CD4-positive, alpha-beta T cell treated with Interleukin-6 for 4 hours (primary cell): ENCODE measurements around the gene FDX2.

Source experiments
- DNase-seq: peaks from one replicate; pipeline ENCODE4 v3.0.0-alpha.2; 2020; ENCODE audit warnings: mixed read lengths

Gene FDX2

DNA sequence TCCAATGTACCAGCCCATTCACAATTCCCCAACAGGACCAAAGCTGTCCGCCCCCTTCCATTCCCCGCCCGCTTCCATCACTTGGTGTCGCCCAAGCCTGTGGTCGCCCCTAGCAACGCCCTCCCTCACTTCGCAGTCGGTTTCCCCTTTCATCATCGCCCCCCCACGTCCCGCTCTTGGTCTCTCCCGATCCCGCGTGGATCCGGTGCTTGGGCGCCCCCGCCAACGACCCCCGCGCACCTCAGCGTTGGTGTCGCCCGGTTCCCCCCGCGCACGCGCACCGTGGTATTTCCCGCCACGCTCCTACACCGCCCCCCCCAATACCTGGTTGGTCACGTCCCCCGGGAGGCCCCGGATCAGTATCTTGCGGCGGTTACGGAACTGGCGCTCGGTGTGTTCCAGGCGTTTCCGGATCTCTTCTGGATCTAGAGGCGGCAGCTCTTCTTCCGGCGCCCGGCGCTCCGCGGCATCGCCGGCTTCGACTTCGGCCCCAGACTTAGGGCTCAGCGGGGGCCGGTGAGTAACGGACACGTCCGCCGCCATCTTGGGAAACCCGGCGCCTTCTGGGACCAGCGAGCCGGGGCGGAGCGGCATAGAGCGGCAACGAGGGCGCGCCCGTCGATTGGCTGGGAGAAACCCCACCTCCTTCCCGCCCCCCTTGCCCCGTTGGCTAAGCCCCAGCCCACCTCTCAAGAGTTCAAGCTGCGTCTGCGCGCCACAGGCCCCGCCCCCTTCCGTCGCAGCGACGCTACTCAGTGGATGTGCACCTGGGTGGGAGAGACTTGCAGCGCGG is 17.3 kb upstream of the FDX2 start, which contains the start of gene RAVER1:
TSS of gene RAVER1 (minus strand) at position 565 of the 793 bp plus-strand sequence. CDS start at position 543, 22 bp downstream.
- DNase-seq = peak; percentile 99

DNA sequence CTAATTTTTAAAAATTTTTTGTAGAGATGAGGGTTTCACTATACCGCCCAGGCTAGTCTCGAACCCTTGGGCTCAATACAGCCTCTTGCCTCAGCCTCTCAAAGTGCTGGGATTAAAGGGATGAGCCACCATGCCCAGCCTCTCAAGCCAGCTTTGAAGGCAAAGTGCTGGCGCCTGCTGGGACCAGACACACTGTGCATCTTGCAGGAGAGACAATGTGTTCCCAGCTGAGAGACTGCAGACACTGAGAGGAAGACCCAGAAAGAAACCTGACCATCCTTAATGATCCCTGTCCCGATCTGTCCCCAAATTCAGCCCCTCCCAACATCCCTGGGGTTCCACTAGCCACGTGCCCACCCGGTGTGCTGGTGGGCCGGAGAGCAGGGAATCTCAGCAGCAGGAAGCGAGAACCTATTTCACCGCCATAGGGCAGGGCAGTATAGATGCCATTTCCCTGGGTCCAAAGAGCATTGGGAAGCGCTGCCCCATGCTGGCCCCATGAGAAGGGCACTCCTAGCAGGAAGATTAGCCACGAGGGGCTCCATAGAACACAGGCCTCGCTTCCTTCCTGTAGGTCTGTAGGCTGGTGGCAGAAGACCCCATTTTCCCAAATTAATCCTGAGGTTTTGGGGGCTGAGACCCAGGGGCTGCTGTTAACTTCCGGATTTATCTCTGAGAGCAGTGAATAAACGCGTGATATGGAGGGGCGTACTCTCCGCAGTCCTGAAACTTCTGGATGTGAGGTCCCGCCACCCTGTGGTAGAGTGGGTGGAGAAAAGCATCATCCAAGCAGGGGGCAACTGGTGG is 16.5 kb upstream of the FDX2 start:
- DNase-seq = no peak

DNA sequence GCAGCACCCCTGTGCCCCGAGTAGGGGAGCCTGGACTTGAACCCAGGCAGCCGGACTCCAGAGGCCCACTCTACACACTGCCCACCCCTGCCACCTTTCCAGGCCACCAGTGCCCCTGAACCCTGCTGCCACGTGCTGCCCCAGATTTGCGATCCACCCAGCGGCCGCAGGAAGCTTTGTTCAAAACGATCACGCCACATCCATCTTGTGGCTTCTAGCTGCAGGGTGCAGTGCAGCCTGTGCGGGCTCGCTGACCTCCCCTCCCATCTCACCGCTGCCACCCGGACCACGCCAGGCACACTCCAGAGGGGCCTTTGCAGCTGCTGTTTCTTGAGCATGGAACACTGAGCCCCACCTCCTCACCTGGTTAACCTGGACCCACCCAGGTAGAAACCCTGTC is 13.7 kb upstream of the FDX2 start:
- DNase-seq = no peak

DNA sequence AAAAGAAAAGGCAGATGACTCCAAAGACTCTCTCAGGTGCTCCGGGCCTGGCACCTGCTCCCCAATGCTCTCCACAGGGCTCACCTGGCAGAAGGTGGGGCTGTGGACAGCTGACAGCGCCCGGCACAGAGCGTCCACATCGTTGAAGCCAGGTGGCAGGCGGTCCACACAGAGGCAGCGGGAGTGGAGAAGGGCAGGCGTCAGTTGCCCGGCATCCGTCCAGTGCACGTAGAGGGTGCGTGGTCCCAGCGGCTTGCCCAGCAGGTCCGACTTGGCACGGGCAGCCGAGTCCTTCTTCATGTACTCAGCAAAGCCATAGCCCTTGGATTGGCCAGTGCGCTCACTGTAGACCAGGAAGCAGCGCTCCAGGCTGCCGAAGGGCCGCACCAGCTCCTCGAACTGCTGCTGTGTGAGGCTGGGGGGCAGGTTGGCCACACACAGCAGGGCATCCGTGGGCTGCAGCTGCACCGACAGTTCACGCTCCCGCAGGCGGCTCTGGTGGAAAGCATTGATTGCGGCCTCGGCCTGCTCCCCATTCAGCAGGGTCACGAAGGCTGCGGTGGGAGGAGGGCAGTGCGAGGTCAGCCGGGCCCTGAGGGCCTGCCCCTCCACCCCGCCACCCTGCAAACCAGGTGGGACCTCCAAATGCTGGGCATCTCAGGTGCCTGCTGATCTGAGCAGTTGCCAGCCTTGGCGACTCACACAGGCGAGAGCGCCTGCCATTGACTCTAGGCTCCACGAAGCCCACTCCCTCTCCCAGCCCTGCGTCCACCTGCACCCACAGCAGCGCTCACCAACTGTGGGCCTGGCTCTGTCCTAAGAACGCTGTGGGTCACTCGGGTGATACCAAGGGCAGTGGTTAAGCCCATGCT is 13.0 kb upstream of the FDX2 start:
- DNase-seq = no peak

DNA sequence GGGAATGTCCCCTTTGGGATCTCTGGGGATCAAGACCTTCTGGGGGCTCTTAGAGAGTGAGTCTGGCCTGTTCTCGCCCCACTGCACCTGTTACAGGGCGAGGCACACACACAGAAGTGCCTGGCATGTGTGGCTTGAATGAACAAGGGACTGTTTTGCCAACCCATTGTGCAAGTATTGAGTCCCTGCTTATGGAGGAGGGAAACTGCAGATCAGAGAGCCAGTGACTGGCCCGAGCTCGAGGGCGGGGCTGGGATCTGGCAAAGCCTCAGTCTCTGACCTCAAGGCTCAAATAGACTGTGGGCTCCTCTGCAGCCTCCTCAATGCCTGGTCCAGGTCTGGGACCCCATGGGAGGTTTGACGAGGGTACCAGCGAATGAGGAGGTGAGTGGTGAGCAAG is 12.0 kb upstream of the FDX2 start:
- DNase-seq = no peak

DNA sequence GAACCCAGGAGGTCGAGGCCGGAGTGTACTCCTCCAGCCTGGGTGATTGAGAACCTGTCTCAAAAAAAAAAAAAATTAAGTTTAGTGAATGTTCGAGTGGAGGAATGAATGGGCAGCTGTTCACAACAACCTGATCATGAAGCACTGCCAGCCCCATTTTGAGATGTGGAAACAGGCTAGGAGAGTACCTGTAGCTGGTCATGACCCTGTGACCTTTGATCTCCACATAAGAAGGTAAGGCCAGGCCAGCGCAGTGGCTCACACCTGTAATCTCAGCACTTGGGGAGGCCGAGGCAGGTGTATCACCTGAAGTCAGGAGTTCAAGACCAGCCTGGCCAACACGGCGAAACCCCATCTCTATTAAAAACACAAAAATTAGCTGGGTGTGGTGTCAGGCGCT is 9.9 kb upstream of the FDX2 start:
- no peak for DNase-seq

DNA sequence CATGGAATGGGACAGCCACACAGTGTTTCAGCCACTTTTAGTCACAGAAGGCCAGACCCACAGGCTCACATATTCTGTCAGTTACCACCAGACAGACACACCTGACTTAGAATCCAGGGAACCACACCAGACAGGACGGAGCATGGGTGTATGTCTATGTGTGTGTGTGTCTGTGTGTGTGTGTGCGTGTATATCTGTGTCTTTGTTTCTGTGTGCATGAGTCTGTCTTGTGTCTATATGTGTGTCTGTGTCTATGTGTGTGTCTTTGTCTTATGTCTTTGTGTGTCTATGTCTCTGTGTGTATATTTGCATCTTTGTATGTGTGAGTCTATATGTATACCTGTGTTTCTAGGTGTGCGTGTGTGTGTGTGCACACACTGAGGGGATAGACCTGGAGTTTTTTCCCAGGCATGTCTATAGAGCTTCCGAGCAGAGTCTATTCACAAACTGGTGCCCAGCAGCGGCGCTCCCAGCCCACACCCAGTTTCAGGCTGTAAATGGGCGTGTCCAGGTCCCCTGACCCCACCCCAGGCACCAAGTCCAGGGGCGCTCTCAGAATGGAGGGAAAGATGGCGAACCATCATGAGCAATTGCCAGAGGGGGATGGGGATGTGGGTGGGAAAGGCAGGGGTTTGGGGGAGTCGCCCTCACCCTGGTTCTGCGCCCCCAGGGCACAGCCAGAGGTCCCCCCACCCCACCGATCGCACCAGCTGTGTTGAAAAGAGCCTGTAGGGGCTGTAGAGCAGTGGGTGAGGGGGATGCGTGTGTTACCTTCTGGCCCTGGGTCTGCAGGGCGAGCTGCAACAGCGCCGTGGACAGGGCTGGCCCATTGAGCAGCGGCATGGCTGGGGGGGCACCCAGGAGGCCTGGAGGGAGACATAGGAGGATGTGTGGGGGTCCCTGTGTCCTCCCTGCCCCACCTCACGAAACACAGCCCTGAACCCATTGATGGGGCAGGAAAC is 6.3 kb upstream of the FDX2 start:
- no peak for DNase-seq

DNA sequence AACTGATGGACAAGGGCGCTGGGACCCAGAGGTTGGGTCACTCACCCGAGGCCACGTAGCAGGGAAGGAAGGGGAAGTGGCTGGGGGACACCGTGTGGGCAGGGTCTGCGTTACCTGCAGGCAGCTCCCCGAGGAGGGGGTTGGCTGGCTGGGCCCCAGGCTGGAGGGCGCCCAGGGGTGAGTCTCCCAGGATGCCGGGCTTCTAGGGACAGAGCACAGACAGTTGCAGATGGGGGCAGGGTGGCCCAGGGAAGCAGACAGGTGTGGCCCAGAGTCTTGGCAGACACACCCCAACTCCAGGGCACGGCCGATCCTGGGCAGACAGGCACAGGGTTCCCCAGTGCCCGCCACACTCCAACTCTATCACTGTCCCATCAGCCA is 5.6 kb upstream of the FDX2 start:
- no peak for DNase-seq

DNA sequence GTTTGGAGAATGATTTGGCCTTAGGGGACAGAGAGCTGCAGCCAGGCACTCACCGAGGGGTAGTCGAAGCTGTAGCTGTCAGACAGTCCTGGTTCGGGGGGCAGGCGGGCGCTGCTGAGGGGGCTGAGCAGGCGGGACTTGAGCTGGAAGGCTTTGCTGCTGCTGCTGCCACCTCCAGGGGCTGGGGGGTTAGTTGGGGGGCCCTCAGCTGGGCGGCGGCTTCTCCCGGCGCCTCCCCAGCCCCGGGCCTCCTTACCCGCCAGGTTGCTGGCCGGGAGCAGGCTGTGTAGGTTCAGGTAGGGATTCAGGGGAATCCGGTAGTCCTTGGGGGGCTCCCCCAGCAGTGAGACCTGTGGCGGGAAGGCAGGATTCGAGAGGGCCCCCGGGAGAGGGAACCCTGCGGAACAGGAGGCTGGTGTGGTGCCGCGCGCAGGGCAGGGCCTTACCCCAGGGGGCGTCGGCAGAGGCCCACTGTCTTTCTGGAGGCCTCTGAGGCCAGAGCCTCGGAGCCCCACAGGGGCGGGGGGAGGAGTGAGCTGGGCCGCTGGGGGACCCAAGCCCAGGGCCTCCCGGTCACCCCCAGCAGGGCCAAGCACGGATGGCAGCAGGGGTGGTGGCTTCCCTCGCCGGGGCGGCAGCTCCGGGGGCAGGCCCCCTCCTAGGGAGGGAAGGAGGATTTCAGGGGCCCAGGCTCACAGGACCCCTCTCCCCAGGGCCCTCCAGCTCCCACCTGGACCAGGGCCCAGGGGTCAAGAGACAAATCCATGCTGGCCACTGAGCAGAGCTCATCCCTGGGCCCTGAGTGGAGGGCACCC is 5.0 kb upstream of the FDX2 start:
- DNase-seq = no peak

DNA sequence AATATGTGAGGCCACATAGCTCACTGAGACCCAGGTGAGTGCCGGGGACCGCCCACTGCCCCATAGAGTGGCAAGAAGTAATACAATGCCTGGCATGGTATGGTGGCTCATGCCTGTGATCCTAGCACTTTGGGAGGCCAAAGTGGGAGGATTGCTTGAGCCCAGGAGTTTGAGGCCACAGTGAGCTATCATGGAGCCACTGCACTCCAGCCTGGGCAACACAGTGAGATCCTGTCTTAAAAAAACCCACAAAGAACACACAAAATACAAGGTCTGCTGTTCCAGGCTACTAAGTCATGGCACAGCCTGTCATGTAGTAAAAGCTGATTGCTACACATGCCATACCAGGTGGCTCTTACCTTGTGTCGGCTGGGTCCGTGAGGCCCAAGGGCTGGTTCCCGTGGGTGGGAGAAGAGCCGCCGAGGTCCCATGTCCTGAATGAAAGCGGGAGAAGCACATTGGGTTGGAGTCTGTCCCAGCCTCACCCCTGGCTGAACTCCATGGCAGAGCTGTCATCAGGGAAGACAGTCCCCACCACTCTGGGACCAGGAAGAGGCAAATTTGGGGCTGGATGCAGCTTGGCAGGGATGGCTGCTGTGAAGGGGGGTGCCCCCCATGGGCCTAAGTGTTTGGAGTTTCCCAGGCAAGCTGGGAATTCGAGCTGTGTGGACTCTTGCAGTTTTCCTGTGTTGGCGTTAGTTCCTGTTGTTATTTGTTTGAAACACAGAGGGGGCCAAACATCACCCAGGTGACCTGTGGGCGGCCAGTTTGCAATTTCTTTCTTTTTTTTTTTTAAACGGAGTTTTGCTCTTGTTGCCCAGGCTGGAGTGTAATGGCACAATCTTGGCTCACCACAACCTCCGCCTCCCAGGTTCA is 3.2 kb upstream of the FDX2 start:
- no peak for DNase-seq

DNA sequence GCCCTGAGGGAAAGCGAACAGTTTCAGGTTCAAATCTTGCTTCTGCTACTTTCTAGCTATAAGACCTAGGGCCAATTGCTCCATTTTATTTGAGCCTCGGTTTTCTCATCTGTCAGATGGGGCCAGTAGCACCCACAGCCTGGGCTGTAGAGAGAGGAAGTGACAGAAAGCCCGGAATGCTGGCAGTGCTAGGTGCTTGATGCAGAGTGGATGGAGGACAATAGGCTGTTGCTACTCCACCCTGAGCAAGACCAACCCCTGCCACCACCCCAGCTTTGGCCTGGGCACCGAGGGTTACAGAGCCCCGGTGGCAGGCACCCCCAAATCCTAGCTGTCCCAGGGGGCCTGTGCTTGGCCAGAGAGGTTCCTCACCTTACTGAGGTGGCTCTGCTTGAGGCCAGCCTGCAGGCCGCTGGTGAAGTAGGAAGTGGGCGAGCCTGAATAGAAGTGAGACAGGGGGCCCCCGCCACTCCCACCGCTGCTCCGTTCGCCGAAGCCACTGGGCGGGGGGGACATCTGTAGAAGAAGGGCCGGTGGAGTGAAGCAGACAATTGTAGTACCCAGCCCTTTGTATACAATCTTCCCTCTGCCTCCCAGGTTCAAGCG is 2.1 kb upstream of the FDX2 start:
- DNase-seq = no peak

DNA sequence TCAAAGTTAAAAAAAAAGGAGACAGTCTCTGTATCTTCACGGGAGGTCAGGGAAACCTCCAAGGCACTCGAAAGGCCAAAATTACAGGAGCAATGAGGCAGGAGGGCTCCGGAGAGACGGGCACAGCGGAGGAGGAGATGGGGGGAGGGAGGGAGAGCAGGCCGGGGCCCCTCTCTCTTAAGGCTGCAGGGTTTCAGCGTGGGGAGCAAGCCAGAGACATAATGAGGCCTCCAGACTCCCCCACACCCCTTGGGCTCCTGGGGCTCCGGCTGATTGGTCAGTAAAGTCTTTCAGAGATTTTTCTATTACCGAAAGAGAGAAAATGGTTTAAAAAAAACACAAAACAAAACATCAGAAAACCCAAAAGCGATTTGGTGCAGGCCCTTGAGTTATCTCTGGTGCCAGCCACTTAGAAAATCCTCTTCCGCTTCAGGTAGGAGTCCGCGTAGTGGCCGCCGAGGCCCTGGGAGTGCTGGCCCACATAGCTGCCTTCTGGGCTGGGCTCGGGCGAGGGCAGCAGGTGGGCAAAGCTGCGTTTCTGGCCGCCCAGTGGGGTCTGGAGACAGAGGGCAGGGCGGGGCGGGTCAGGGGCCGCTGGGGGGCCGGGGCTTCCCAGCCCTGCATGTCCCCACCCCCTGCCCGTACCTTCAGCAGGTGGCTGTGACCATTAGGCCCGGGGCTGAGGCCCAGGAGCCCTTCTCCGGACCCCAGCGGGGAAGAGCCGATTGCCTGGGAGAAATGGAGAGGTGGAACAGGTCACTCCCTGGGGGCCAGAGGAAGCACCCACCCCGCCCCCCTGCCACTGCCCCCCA is 1.4 kb upstream of the FDX2 start:
- DNase-seq = no peak

DNA sequence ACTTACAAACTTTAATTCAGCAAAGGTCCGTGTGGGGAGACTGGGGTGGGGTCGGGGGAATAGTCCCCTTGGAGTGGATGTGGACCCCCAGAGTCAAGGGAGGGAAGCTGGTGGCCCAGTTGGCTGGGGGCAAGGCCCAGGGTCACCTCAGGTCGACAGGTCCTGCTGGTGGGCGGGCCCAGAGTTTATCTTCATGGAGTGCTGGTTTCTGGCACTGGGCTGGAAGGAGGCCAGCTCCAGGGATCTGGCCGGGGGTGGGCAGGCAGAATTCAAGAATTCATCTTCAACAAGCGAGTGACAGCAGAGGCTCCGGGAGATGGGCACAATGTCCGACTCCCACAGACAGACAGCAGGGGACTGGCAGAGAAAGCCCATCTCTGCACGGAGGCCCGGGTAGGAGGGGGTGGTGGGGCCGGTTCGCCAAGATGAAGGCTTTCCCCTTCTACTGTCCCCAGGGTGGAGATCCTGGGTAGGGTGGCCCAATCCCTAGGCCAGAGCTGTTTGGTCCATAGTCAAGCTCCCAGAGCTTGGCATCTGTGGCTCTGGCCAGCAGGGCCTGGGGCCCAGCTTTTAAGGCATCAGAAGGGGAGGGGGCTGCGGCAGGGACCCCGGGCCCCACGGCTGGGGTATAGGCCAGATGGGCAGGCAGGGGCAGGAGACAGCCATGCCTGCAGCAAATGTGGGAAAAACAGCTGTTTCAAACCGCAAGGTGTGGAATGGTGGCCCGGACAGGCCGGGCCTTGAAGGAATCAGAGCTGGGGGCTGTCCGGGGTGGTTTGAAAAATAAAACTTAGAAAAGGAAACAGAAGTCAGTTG is 622 bp upstream of the FDX2 start:
- DNase-seq = no peak

DNA sequence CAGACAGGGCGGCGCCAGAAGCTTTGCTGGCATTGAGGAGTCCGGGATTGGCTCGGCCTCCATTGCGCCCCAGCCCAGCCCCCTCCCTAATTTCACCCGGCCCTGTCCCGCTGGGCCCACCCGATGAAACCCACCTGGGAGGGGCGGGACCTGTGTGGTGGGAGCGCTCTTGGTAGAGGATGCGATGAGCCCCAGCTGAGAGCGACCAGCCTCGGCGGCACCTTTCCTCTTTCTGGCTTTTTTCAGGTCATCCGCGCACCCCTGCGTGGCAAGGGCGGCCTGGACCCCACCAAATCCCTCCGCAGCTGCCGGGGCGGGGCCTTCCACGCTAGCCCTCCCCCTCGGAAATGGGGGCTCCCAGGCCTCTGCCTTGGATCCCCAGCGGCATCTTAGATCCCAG is 6.4 kb downstream of the FDX2 start, which contains the start of gene ZGLP1:
TSS of gene ZGLP1 (minus strand) at position 393 of the 400 bp plus-strand sequence.
- no peak for DNase-seq

DNA sequence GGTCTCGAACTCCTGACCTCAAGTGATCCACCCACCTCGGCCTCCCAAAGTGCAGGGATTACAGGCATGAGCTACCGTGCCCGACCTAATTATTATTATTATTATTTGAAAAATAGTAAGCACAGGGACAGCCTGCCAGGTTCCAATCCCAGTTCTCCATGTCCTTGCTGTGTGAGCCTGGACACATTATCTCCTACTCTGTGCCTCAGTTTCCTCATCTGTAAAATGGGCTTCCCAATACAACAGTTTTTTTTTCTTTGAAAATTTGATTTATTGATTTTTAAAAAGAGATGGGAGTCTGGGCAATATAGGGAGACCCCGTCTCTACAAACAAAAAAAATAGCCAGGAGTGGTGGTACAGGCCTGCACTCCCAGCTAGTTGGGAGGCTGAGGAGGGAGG is 9.5 kb downstream of the FDX2 start:
- no peak for DNase-seq

DNA sequence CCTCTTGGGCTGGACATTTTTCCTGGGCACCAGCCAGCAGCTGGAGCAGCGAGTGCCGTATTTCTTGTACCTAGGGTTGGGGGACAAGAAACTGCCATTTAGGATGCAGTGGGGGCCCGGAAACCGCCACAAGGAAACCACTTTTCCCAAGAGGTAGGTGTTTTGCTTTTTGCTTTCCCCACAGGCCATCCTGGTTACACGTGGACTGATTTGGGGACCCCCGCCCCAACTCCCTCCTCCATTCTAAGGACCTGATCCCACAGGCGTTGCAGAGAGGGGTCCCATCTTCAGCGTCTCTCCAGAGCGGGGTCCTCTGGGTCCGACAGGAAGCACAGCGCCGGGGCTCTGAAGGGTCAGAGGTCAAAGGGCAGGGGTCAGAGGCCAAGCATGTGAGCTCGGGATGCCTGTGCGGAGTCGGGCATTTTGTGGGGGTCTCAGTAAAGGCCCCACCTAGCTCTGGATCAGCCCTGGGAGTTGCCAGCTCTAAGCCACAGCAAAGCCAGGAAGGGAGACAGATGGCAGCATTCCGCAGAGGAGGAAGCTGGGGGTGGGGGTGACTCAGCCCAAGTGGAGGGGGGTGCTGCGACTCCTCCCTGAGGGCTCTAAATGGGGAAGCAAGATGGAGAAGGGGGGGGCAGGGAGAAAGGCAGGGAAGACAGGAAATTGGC is 10.5 kb downstream of the FDX2 start:
- DNase-seq = no peak
